ENCODE data around the gene BAHCC1.
"Not testable (repeated sequence)": the region's sequence is repeated elsewhere in the genome, so short reads cannot be mapped to it uniquely, and the experiment has no call there.

Gene BAHCC1

GRCh38 chr17:81350320-81350890, 44.9 kb upstream of the BAHCC1 start:
- Histone ChIP-seq H3K4me3 (ENCODE audit: insufficient read length, low read depth) (no peak overlapping the region), H3K4me1 (ENCODE audit: insufficient read depth, insufficient read length) (peaks cover 20% of the 10 kb centered on the region), H3K36me3 (ENCODE audit: insufficient read depth, insufficient read length, low read length) (no peaks in the 10 kb centered on the region), H3K9me3 (ENCODE audit: insufficient read depth, low read length) (no peaks in the 10 kb centered on the region), H3K9ac (ENCODE audit: insufficient read length, low read depth) (no peak overlapping the region), H3K27me3 (ENCODE audit: insufficient read depth, insufficient read length) (peaks cover 31% of the 10 kb centered on the region)
- TF ChIP-seq ZNF274 (IDR thresholded peaks at IDR 0.05; ENCODE audit: low read depth, low read length): no peak
- no peak for TF ChIP-seq SUZ12 (IDR thresholded peaks at IDR 0.05; ENCODE audit: extremely low read depth, insufficient read depth, insufficient read length)
- no peak for TF ChIP-seq YY1 (IDR thresholded peaks at IDR 0.05; ENCODE audit: insufficient read depth, insufficient read length)
- no peak for DNase-seq (ENCODE audit: low read depth, low spot score)

GRCh38 chr17:81351329-81352052, 43.8 kb upstream of the BAHCC1 start:
- H3K9ac ChIP-seq (ENCODE audit: insufficient read length, low read depth); H3K36me3 ChIP-seq (ENCODE audit: insufficient read depth, insufficient read length, low read length); DNase-seq (ENCODE audit: low read depth, low spot score); H3K4me3 ChIP-seq (ENCODE audit: insufficient read length, low read depth); H3K9me3 ChIP-seq (ENCODE audit: insufficient read depth, low read length): not testable (repeated sequence)
- Histone ChIP-seq H3K27me3 (ENCODE audit: insufficient read depth, insufficient read length) (peaks cover 29% of the 10 kb centered on the region), H3K4me1 (ENCODE audit: insufficient read depth, insufficient read length) (peaks cover 20% of the 10 kb centered on the region)

GRCh38 chr17:81352056-81352455, 43.2 kb upstream of the BAHCC1 start:
- not testable (repeated sequence) for H3K9me3 ChIP-seq (ENCODE audit: insufficient read depth, low read length); H3K9ac ChIP-seq (ENCODE audit: insufficient read length, low read depth); H3K36me3 ChIP-seq (ENCODE audit: insufficient read depth, insufficient read length, low read length); H3K4me3 ChIP-seq (ENCODE audit: insufficient read length, low read depth); DNase-seq (ENCODE audit: low read depth, low spot score)
- peaks cover 15% of the 10 kb centered on the region for H3K4me1 ChIP-seq (ENCODE audit: insufficient read depth, insufficient read length)
- peaks cover 23% of the 10 kb centered on the region for H3K27me3 ChIP-seq (ENCODE audit: insufficient read depth, insufficient read length)

- no peak for DNase-seq (ENCODE audit: low read depth, low spot score)
- no peak overlapping the region for H3K9ac ChIP-seq (ENCODE audit: insufficient read length, low read depth)
- no peaks in the 10 kb centered on the region for H3K9me3 ChIP-seq (ENCODE audit: insufficient read depth, low read length)
- H3K36me3 ChIP-seq (ENCODE audit: insufficient read depth, insufficient read length, low read length): no peaks in the 10 kb centered on the region
- TF ChIP-seq ZNF274 (IDR thresholded peaks at IDR 0.05; ENCODE audit: low read depth, low read length) (no peak), YY1 (IDR thresholded peaks at IDR 0.05; ENCODE audit: insufficient read depth, insufficient read length) (no peak), SUZ12 (IDR thresholded peaks at IDR 0.05; ENCODE audit: extremely low read depth, insufficient read depth, insufficient read length) (no peak)
- peaks cover 6% of the 10 kb centered on the region for H3K4me1 ChIP-seq (ENCODE audit: insufficient read depth, insufficient read length)
- H3K4me3 ChIP-seq (ENCODE audit: insufficient read length, low read depth): no peak overlapping the region
- H3K27me3 ChIP-seq (ENCODE audit: insufficient read depth, insufficient read length): peaks cover 5% of the 10 kb centered on the region
Observed at GRCh38 chr17:81354252-81354953, 40.9 kb upstream of the BAHCC1 start.

- TF ChIP-seq ZNF274 (IDR thresholded peaks at IDR 0.05; ENCODE audit: low read depth, low read length) (no peak), YY1 (IDR thresholded peaks at IDR 0.05; ENCODE audit: insufficient read depth, insufficient read length) (no peak), SUZ12 (IDR thresholded peaks at IDR 0.05; ENCODE audit: extremely low read depth, insufficient read depth, insufficient read length) (no peak)
- H3K4me1 ChIP-seq (ENCODE audit: insufficient read depth, insufficient read length): peaks cover 4% of the 10 kb centered on the region
Observed at GRCh38 chr17:81354954-81355347, 40.3 kb upstream of the BAHCC1 start.

GRCh38 chr17:81359218-81359617, 36.0 kb upstream of the BAHCC1 start:
- Histone ChIP-seq H3K9ac (ENCODE audit: insufficient read length, low read depth) (no peak overlapping the region), H3K27me3 (ENCODE audit: insufficient read depth, insufficient read length) (no peaks in the 10 kb centered on the region), H3K4me3 (ENCODE audit: insufficient read length, low read depth) (no peak overlapping the region), H3K36me3 (ENCODE audit: insufficient read depth, insufficient read length, low read length) (no peaks in the 10 kb centered on the region), H3K4me1 (ENCODE audit: insufficient read depth, insufficient read length) (peaks cover 3% of the 10 kb centered on the region), H3K9me3 (ENCODE audit: insufficient read depth, low read length) (no peaks in the 10 kb centered on the region)
- no peak for DNase-seq (ENCODE audit: low read depth, low spot score)
- TF ChIP-seq ZNF274 (IDR thresholded peaks at IDR 0.05; ENCODE audit: low read depth, low read length): no peak
- TF ChIP-seq YY1 (IDR thresholded peaks at IDR 0.05; ENCODE audit: insufficient read depth, insufficient read length): no peak
- TF ChIP-seq SUZ12 (IDR thresholded peaks at IDR 0.05; ENCODE audit: extremely low read depth, insufficient read depth, insufficient read length): no peak

More at GRCh38 chr17:81354954-81355347, 40.3 kb upstream of the BAHCC1 start:
- H3K36me3 ChIP-seq (ENCODE audit: insufficient read depth, insufficient read length, low read length): no peaks in the 10 kb centered on the region
- no peak for DNase-seq (ENCODE audit: low read depth, low spot score)
- no peaks in the 10 kb centered on the region for H3K27me3 ChIP-seq (ENCODE audit: insufficient read depth, insufficient read length)
- H3K9me3 ChIP-seq (ENCODE audit: insufficient read depth, low read length): no peaks in the 10 kb centered on the region
- H3K4me3 ChIP-seq (ENCODE audit: insufficient read length, low read depth): no peak overlapping the region
- no peak overlapping the region for H3K9ac ChIP-seq (ENCODE audit: insufficient read length, low read depth)

GRCh38 chr17:81362001-81362400, 33.3 kb upstream of the BAHCC1 start:
- H3K4me3 ChIP-seq (ENCODE audit: insufficient read length, low read depth); H3K9ac ChIP-seq (ENCODE audit: insufficient read length, low read depth): not testable (repeated sequence)

More at GRCh38 chr17:81362001-81362400, 33.3 kb upstream of the BAHCC1 start:
- not testable (repeated sequence) for H3K9me3 ChIP-seq (ENCODE audit: insufficient read depth, low read length); H3K36me3 ChIP-seq (ENCODE audit: insufficient read depth, insufficient read length, low read length); DNase-seq (ENCODE audit: low read depth, low spot score); H3K27me3 ChIP-seq (ENCODE audit: insufficient read depth, insufficient read length)
- H3K4me1 ChIP-seq (ENCODE audit: insufficient read depth, insufficient read length): peaks cover 10% of the 10 kb centered on the region

Data from NT2/D1 (cell line).